ENCODE measurements around the gene CCNT2. TPM values are rescaled to one million over a fixed set of nuclear protein-coding genes. Genes with fewer than 3 reads are reported as not detected.
A peak's percentile ranks its signal among the peaks of the same experiment; 100 is the strongest.

The CCNT2 gene
- 10 to 100 TPM; 31.9 to 33.2 TPM for total RNA-seq

DNA sequence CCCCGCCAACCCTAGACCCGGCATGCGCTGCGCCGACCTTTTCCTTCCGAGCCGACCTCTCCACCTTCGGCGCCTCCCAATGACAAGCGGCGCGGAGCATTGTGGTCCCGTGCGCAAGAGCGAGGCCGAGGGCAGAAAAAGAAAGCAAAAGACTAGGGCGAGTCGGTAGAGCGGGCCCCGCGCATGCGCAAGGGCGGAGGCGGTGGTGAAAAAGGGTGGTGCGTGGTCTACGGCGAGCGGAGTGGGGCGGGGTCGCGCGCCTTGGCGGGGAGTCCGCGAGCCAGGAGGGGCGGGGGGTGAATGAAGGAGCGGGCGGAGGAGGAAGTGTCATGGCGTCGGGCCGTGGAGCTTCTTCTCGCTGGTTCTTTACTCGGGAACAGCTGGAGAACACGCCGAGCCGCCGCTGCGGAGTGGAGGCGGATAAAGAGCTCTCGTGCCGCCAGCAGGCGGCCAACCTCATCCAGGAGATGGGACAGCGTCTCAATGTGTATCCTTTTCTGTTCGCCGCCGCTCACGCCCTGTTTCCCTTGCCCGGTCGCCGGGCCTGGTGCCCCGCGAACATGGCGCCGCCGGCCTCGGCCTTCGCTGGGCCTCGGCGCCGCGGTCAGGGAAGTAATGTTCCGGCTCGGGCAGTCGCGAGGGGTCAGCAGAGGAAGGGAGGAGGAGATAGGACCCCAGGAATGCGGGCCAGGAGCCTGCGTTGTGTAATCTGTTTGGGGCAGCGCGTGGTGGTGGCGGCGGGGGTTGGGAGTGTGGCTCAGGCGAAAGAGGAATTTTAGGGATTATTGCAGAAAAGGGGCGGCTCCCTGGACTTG is at the start of gene CCNT2:
Gene CCNT2, plus strand, starts transcription at position 297 of the 815 bp plus-strand sequence. Its CDS starts 33 bp downstream, at position 330.
- peak within 1 kb of the TSS; percentile 95 for H3K4me3 Mint-ChIP-seq
- CTCF ChIA-PET, result interaction anchor here (0.8 to 0.9 kb wide), 3 partner anchors 10 to 468 kb away, joined by 3 to 4 read pairs (median 3); no protein-coding TSS in a partner anchor
- H3K27ac Mint-ChIP-seq, result peak within 1 kb of the TSS; percentile 98
- H3K4me1 Mint-ChIP-seq (ENCODE audit: low read depth), result peaks cover 24% of the 10 kb centered on the region
- H3K36me3 Mint-ChIP-seq (ENCODE audit: low read depth), result peaks cover 12% of the 10 kb centered on the region
- DNase-seq, result peak; percentile 99
- no peaks in the 10 kb centered on the region for H3K9me3 Mint-ChIP-seq
- intact Hi-C loops (cut with micrococcal nuclease), result loop anchor here (1.0 to 5.0 kb wide), 13 partner anchors 55 to 1464 kb away; partner anchors contain the start of genes MCM6, RAB3GAP1 and UBXN4
- H3K27me3 Mint-ChIP-seq (ENCODE audit: low read depth), result no peaks in the 10 kb centered on the region

DNA sequence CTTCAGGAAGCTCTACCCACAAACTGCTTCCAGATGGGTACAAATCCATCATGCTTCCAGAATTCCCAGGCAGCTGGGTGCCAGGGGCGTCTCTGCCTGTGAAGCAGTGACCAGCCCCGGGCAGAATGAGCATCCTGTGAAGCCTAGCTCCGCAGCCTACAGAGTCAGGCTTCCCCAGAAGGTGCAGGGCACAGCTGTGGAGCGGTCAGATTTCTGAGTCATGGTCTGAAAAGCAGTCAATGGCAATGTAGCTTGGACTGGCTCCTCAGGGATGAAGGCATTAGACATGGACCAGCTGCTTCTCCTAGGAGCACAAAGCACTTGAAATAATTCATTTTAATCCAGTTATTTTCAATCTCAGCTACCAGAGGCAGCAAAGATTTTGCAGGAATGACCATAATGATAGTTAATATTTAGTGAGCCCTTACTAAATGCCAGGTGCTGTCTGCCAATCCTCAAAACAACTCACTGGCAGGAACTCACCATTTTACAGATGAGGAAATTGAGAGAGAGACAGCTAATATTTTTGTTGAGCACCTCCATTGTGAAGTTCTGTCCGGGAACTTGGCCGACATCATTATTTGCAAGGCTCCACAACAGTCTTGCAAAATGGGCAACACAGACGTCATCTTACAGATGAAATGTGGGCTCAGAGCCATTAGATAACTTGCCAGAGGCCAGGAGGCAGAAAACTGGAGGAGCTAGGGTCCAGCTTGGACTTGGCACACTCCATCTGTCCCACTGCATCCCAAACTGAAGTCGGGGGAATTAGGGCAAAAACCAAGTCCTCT is 48.5 kb upstream of the CCNT2 start:
- Mint-ChIP-seq H3K36me3 (ENCODE audit: low read depth) (no peaks in the 10 kb centered on the region), H3K4me1 (ENCODE audit: low read depth) (no peaks in the 10 kb centered on the region), H3K27ac (no peak overlapping the region), H3K4me3 (no peak overlapping the region), H3K9me3 (no peaks in the 10 kb centered on the region), H3K27me3 (ENCODE audit: low read depth) (no peaks in the 10 kb centered on the region)
- intact Hi-C loops (cut with micrococcal nuclease), result no loop called here
- DNase-seq, result no peak
- CTCF ChIA-PET, result interaction anchor here (0.6 kb wide), 1 partner anchor 228 kb away, joined by 6 read pairs; no protein-coding TSS in a partner anchor

DNA sequence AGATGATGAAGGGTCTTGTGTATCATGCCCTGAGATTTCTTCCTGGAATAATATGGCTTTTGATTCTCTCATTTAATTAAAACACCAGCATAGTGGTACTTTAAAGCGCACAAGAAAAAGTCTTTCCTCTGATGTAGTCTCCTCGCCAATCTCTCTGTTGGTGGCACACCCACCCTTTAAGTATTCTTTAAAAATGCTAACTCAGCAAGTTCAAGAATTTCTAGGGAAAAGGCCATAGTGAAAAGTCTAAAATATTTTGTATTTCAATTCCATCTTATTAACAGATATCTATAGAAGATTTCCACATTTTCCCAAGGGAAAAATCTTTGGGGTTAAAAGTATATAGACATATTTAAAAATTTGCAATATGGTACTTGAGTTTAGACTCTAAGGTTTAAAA is 45.5 kb upstream of the CCNT2 start:
- Mint-ChIP-seq H3K4me1 (ENCODE audit: low read depth) (no peaks in the 10 kb centered on the region), H3K27me3 (ENCODE audit: low read depth) (no peaks in the 10 kb centered on the region), H3K9me3 (peaks cover 8% of the 10 kb centered on the region), H3K36me3 (ENCODE audit: low read depth) (no peaks in the 10 kb centered on the region), H3K27ac (no peak overlapping the region), H3K4me3 (no peak overlapping the region)
- no peak for DNase-seq
- intact Hi-C loops (cut with micrococcal nuclease), result no loop called here
- CTCF ChIA-PET, result no interaction called here

DNA sequence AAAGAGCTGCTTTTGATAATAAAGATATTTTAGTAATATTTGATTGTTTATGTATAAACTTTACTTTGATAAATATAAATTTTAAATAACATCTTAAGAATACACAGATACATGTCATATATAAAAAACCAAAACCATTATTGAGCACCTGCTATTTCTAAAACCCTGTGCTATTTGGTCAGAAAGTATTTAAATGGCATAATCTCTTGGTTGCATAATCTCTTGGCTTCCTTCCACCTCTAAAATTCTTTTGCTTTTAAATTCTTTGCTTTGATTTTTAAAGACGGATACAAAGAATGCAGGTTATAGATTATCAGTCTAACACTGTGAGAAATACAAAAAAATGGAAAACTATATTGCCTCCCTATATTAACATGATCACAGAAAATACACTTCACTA is 43.3 kb upstream of the CCNT2 start:
- H3K27me3 Mint-ChIP-seq (ENCODE audit: low read depth), result no peaks in the 10 kb centered on the region
- H3K36me3 Mint-ChIP-seq (ENCODE audit: low read depth), result peaks cover 1% of the 10 kb centered on the region
- intact Hi-C loops (cut with micrococcal nuclease), result no loop called here
- H3K27ac Mint-ChIP-seq, result no peak overlapping the region
- H3K4me3 Mint-ChIP-seq, result no peak overlapping the region
- CTCF ChIA-PET, result no interaction called here
- no peaks in the 10 kb centered on the region for H3K4me1 Mint-ChIP-seq (ENCODE audit: low read depth)
- no peak for DNase-seq
- H3K9me3 Mint-ChIP-seq, result peaks cover 21% of the 10 kb centered on the region

DNA sequence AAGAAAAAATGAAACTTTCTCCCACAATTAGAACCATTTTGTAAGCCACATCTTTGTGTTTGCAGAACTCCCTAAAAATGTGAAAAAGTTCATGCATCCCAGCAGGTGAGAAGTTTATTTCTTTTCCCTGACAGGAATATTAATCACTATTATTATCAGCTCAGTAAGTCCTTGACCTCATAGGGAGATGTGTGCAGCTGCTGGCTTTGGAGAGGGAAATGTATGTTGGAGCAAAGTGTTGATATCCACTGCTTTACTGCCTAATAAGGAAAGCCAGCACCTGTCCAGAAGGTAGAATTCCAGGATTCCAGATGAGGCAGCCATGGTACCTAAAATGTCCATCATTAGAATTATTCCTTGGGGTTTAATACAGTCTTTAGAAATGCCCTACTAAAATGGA is 35.8 kb upstream of the CCNT2 start:
- Mint-ChIP-seq H3K27ac (no peak overlapping the region), H3K36me3 (ENCODE audit: low read depth) (peaks cover 1% of the 10 kb centered on the region), H3K9me3 (peaks cover 15% of the 10 kb centered on the region), H3K27me3 (ENCODE audit: low read depth) (no peaks in the 10 kb centered on the region), H3K4me1 (ENCODE audit: low read depth) (no peaks in the 10 kb centered on the region), H3K4me3 (no peak overlapping the region)
- CTCF ChIA-PET, result no interaction called here
- intact Hi-C loops (cut with micrococcal nuclease), result no loop called here
- no peak for DNase-seq

DNA sequence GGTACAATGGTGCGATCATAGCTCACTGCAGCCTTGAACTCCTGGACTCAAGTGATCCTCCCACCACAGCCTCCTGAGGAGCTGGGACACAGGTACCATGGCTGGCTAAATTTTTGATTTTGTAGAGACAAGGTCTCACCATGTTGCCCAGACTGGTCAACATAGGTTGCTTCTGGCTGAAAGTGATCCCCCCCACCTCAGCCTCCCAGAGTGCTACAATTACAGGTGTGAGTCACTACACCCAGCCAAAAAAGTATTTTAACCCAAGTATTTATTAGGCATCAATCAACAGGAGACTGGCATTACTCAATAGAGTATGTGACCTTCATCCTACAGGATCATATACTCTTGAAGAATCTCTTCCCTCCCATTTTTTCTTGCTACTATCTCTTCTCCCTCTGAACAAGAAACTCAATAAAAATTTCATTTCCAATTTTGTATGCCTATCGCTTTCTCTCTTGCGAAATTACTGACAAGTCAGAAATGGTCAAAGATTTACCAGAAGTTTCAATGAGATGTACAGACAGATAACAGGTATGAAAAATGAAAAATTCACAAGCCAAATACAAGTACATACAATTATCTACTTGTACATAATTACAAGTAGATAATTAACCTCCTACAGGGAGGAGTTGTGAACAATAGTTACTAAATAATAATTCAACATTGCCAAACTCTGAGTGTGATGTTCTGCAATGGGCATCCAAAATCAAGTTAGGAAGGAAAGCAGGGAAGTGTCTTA is 34.9 kb upstream of the CCNT2 start:
- intact Hi-C loops (cut with micrococcal nuclease), result no loop called here
- no peak for DNase-seq
- no peaks in the 10 kb centered on the region for H3K4me1 Mint-ChIP-seq (ENCODE audit: low read depth)
- no peak overlapping the region for H3K4me3 Mint-ChIP-seq
- no peaks in the 10 kb centered on the region for H3K27me3 Mint-ChIP-seq (ENCODE audit: low read depth)
- peaks cover 10% of the 10 kb centered on the region for H3K9me3 Mint-ChIP-seq
- peaks cover 1% of the 10 kb centered on the region for H3K36me3 Mint-ChIP-seq (ENCODE audit: low read depth)
- CTCF ChIA-PET, result no interaction called here
- no peak overlapping the region for H3K27ac Mint-ChIP-seq

DNA sequence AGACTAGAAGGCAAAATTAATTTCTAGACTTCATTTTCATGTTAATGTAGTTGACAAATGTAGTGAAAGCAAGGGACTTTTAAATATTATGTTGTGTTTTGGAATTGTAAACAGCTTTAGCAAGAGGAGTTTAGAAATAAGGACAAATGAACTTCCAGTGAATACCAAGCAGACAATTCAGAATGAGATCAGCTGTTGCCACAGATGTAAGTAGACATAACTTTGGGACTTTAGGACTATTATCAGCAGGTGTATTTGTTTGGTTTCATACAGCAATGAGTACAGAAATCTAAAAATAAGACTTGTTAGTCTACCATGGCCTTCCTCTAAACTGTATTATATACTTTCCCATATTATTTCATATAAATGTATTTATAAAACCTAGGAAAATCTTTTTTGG is 34.2 kb upstream of the CCNT2 start:
- Mint-ChIP-seq H3K4me3 (no peak overlapping the region), H3K27me3 (ENCODE audit: low read depth) (no peaks in the 10 kb centered on the region), H3K27ac (no peak overlapping the region), H3K9me3 (peaks cover 5% of the 10 kb centered on the region), H3K4me1 (ENCODE audit: low read depth) (no peaks in the 10 kb centered on the region), H3K36me3 (ENCODE audit: low read depth) (peaks cover 1% of the 10 kb centered on the region)
- CTCF ChIA-PET, result no interaction called here
- no peak for DNase-seq
- intact Hi-C loops (cut with micrococcal nuclease), result no loop called here

DNA sequence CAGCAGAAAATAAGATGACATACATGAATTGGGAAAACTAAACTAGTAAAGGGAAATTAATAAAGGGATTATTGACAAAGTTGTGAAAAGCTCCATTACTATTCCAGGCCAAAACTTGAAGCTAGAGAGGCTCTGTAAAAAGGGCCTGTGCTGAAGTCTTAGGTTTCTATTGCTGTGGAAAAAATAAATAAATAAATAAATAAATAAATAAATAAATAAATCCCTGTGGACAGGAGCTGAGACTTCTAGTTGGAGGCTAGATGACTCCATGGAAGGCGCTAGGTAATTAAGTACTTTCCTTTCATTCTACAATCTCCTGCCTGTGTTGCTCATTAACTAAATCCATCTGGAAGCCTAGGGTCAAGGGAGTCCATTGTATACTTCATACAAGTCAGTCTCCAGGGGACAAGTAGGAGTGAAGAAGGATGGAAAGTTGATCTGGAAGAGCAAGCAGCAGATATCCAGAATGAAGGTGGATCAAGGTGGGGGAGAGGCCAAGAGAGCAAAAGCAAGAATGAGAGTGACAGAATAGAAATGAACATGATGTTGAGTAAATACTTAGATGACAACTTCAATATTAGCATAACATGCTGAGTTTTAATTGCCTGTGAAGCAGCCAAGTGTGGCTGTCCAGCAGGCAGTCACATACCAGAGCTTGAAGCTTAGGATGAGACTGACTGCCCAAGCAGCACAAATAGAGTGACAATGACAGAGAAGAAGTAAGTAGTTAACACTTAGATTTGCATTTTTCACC is 26.2 kb upstream of the CCNT2 start:
- intact Hi-C loops (cut with micrococcal nuclease), result loop anchor here (10.0 kb wide), 1 partner anchor 1008 kb away; no protein-coding TSS in a partner anchor
- no peaks in the 10 kb centered on the region for H3K9me3 Mint-ChIP-seq
- CTCF ChIA-PET, result interaction anchor here (1.2 kb wide), 1 partner anchor 440 kb away, joined by 3 read pairs; no protein-coding TSS in a partner anchor
- H3K27ac Mint-ChIP-seq, result no peak overlapping the region
- H3K4me3 Mint-ChIP-seq, result no peak overlapping the region
- H3K4me1 Mint-ChIP-seq (ENCODE audit: low read depth), result no peaks in the 10 kb centered on the region
- no peak for DNase-seq
- H3K27me3 Mint-ChIP-seq (ENCODE audit: low read depth), result no peaks in the 10 kb centered on the region
- H3K36me3 Mint-ChIP-seq (ENCODE audit: low read depth), result no peaks in the 10 kb centered on the region

DNA sequence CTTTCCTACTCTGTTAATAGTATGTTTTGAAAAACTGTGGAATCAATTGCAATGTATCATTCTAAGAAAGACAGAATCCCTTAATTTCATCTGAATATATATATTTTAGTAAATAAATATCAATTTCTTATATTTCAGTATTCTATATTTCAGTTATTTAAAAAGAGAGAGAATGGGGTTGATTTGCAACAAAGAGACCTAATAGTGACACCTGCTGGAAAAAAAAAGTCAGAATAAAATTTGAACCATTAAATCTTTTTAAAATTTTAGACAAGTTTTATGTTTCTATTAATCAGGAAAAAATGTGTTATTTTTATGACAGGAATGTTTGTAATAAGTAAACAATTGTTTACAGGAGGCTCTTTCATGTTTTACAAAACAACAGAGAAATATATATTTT is 20.7 kb upstream of the CCNT2 start:
- Mint-ChIP-seq H3K4me1 (ENCODE audit: low read depth) (no peaks in the 10 kb centered on the region), H3K4me3 (no peak overlapping the region), H3K36me3 (ENCODE audit: low read depth) (no peaks in the 10 kb centered on the region), H3K9me3 (no peaks in the 10 kb centered on the region), H3K27ac (no peak overlapping the region), H3K27me3 (ENCODE audit: low read depth) (no peaks in the 10 kb centered on the region)
- CTCF ChIA-PET, result interaction anchor here (0.7 to 1.8 kb wide), 6 partner anchors 9 to 958 kb away, joined by 3 to 7 read pairs (median 3); no protein-coding TSS in a partner anchor
- DNase-seq, result no peak
- intact Hi-C loops (cut with micrococcal nuclease), result loop anchor here (1.0 to 10.0 kb wide), 7 partner anchors 115 to 1013 kb away; no protein-coding TSS in a partner anchor

DNA sequence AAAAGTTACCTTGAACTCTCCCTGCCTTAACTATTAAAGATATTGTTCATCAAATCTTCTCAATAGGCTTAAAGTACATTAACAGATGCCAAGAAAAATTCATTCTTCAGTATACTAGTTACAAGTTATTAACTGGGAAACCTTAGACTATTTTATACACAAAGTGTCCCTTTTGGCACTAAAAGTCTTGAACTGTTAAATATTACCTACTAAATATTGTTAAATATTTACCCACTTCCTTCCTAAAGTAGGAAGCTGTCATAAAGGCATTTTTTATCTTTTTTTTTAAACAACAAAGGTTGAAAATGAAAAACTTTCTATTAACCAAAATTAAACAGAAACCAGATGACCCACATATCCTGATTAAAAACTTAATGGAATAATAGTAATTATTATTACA is 19.4 kb upstream of the CCNT2 start:
- no peaks in the 10 kb centered on the region for H3K4me1 Mint-ChIP-seq (ENCODE audit: low read depth)
- no peak for DNase-seq
- no peaks in the 10 kb centered on the region for H3K9me3 Mint-ChIP-seq
- intact Hi-C loops (cut with micrococcal nuclease), result loop anchor here (2.0 to 10.0 kb wide), 4 partner anchors 242 to 1014 kb away; no protein-coding TSS in a partner anchor
- H3K36me3 Mint-ChIP-seq (ENCODE audit: low read depth), result no peaks in the 10 kb centered on the region
- H3K27me3 Mint-ChIP-seq (ENCODE audit: low read depth), result no peaks in the 10 kb centered on the region
- no peak overlapping the region for H3K4me3 Mint-ChIP-seq
- CTCF ChIA-PET, result interaction anchor here (1.3 kb wide), 1 partner anchor 10 kb away, joined by 3 read pairs; no protein-coding TSS in a partner anchor
- no peak overlapping the region for H3K27ac Mint-ChIP-seq

DNA sequence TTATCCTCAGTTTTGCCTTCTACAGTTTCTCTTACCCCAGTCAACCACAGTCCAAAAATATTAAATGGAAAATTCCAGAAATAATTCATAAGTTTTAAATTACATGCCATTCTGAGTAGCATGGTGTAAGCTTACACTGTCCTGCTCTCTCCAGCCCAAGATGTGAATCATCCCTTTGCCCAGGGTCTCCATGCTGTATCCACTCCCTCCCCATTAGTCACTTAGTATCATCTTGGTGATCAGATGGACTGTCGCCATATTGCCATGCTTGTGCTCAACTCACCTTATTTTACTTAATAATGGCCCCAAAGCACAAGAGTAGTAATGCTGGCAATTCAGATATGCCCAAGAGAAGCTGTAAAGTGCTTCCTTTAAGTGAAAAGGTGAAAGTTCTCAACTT is 18.5 kb upstream of the CCNT2 start:
- no peak for DNase-seq
- no peaks in the 10 kb centered on the region for H3K9me3 Mint-ChIP-seq
- H3K4me1 Mint-ChIP-seq (ENCODE audit: low read depth), result no peaks in the 10 kb centered on the region
- H3K27me3 Mint-ChIP-seq (ENCODE audit: low read depth), result no peaks in the 10 kb centered on the region
- H3K36me3 Mint-ChIP-seq (ENCODE audit: low read depth), result no peaks in the 10 kb centered on the region
- no peak overlapping the region for H3K27ac Mint-ChIP-seq
- CTCF ChIA-PET, result interaction anchor here (1.2 to 1.5 kb wide), 2 partner anchors 115 to 449 kb away, joined by 4 read pairs; no protein-coding TSS in a partner anchor
- intact Hi-C loops (cut with micrococcal nuclease), result no loop called here
- H3K4me3 Mint-ChIP-seq, result no peak overlapping the region

Data from activated naive CD4-positive, alpha-beta T cell treated with anti-CD3 and anti-CD28 coated beads for 36 hours (primary cell).